AG04450 (cell line): ENCODE measurements around the gene OSBPL6. TPM values are rescaled to one million over a fixed set of nuclear protein-coding genes. Genes with fewer than 3 reads are reported as not detected.
"Not testable (repeated sequence)": the region's sequence is repeated elsewhere in the genome, so short reads cannot be mapped to it uniquely, and the experiment has no call there.

Source experiments
- CTCF ChIA-PET: fragments of 300-600, 350-600 bp; formaldehyde crosslinking; extraction: SDS; loops from one replicate; lab custom pipeline; 2022; ENCODE audit warnings: antibody characterized with exemption, inconsistent platforms; lab: Charles Lee
- POLR2A ChIA-PET: fragments of 350-600 bp; formaldehyde crosslinking; extraction: SDS; loops from one replicate; lab custom pipeline; 2021; ENCODE audit warnings: antibody characterized with exemption, inconsistent platforms; lab: Yijun Ruan, JAX
- DNase-seq: peaks from one replicate; pipeline ENCODE4 v3.0.0-alpha.2; 2011; ENCODE audit warnings: low read depth, low spot score
- H3K27ac ChIP-seq: one replicate; pipeline ENCODE4 v1.5.1; 2012; ENCODE audit warnings: low read depth, low read length, control low read depth
- H3K27me3 ChIP-seq: one replicate; pipeline ENCODE4 v1.6.0; 2012; ENCODE audit warnings: low read length; ENCODE audit not compliant: control insufficient read depth, insufficient read depth
- H3K4me3 ChIP-seq: 2 replicates; pipeline ENCODE4 v1.5.1; 2011; ENCODE audit warnings: mild to moderate bottlenecking, low read depth, low read length, control low read depth
- H3K9me3 ChIP-seq: 2 replicates; pipeline ENCODE4 v1.5.1; 2012; ENCODE audit warnings: low read length; ENCODE audit not compliant: control insufficient read depth, insufficient read depth
- CTCF ChIP-seq: IDR thresholded peaks from 2 replicates; pipeline ENCODE4 v1.5.1; 2011; ENCODE audit warnings: low read depth, low read length, control low read depth, inconsistent platforms
- polyA plus RNA-seq: library from polyadenylated mRNA; depleted of rRNA; stranded (reverse); fragments of >200 nt; gene quantifications from 2 replicates; pipeline ENCODE4 v1.2.3, GENCODE V29; 2011

OSBPL6 gene
- polyA plus RNA-seq, 1 experiment: 5.0 TPM

- Histone ChIP-seq H3K27me3 (no peaks in the 10 kb centered on the region), H3K4me3 (peak overlapping the region; percentile 76), H3K27ac (no peak overlapping the region), H3K9me3 (peaks cover 5% of the 10 kb centered on the region; the same call in 1 of the 2 replicates)
- CTCF ChIA-PET: interaction anchor here (1.3 to 2.0 kb wide), 4 partner anchors 8 to 219 kb away, joined by 4 to 9 read pairs (median 6); no protein-coding TSS in a partner anchor
- DNase-seq: no peak
- TF ChIP-seq CTCF: no peak
- POLR2A ChIA-PET: interaction anchor here (0.6 to 1.2 kb wide), 3 partner anchors 83 to 218 kb away, joined by 3 read pairs; no protein-coding TSS in a partner anchor
Measured at GRCh38 chr2:178195390-178196166, 1.3 kb downstream of the OSBPL6 start.

GRCh38 chr2:178197791-178198190 is 3.5 kb downstream of the OSBPL6 start:
- POLR2A ChIA-PET: no interaction called here
- Histone ChIP-seq H3K27me3 (no peaks in the 10 kb centered on the region), H3K27ac (no peak overlapping the region), H3K9me3 (peaks cover 5% of the 10 kb centered on the region; the same call in 1 of the 2 replicates), H3K4me3 (no peak overlapping the region)
- CTCF ChIA-PET: no interaction called here
- TF ChIP-seq CTCF: no peak
- DNase-seq: no peak

DNA sequence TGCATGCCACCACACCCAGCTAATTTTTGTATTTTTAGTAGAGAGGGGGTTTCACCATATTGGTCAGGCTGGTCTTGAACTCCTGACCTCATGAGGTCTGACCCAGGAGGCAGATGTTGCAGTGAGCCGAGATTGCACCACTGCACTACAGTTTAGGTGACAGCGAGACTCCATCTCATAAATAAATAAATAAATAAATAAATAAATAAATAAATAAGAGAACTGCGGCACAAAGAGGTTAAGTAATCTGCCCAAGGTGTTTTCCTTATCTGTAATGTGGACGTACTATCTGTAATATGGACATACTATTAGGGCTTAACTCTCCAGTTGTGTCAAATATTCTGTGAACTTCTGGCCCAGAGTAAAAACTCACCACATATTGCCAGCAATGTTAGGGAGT is 4.1 kb downstream of the OSBPL6 start:
- H3K27me3 ChIP-seq, H3K9me3 ChIP-seq, H3K4me3 ChIP-seq, DNase-seq, H3K27ac ChIP-seq, POLR2A ChIA-PET: not testable (repeated sequence)
- CTCF ChIA-PET: interaction anchor here (1.6 kb wide), 1 partner anchor 11 kb away, joined by 6 read pairs; no protein-coding TSS in a partner anchor

DNA sequence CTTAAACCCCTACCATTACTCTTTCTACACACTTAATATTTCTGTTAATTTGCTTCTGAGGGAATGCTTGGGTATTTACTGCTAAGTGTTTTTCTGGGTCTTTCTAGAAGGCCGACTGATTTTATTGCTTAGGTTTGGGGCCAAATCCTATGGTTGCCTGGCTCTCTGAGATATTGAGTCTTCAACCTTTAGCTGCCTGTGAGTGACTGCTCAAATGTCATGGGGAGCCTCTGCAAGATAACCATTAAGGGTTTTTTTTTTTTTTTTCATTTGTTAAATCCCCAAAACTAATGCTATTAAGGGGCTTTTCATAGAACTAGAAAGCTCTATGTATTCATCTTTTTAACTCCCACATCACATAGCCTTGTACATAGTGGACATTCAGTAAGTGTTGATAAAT is 5.0 kb downstream of the OSBPL6 start:
- peaks cover 5% of the 10 kb centered on the region; the same call in 1 of the 2 replicates for H3K9me3 ChIP-seq
- no peak overlapping the region for H3K4me3 ChIP-seq
- H3K27me3 ChIP-seq: no peaks in the 10 kb centered on the region
- no peak for DNase-seq
- ChIA-PET CTCF (interaction anchor here (0.7 to 1.6 kb wide), 5 partner anchors 9 to 220 kb away, joined by 3 to 6 read pairs (median 4); no protein-coding TSS in a partner anchor), POLR2A (no interaction called here)
- no peak overlapping the region for H3K27ac ChIP-seq
- TF ChIP-seq CTCF: no peak

DNA sequence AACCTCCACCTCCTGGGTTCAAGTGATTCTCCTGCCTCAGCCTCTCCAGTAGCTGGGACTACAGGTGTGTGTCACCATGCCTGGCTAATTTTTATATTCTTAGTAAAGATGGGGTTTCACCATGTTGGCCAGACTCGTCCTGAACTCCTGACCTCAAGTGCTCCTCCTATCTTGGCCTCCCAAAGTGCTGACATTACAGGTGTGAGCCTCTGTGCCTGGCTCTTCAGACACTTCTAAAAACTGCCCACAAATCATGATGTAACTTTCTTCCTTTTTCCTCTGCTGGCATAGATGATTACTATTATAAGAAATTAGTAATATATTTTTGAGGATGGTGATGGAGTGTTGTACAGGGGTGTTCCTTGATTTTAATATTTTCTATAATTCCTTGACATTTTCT is 6.0 kb downstream of the OSBPL6 start:
- Histone ChIP-seq H3K9me3 (no peaks in the 10 kb centered on the region), H3K27me3 (no peaks in the 10 kb centered on the region), H3K4me3 (no peak overlapping the region), H3K27ac (no peak overlapping the region)
- CTCF ChIA-PET: interaction anchor here (0.7 to 1.6 kb wide), 5 partner anchors 8 to 109 kb away, joined by 3 to 8 read pairs (median 5); no protein-coding TSS in a partner anchor
- POLR2A ChIA-PET: no interaction called here
- no peak for DNase-seq
- TF ChIP-seq CTCF: no peak
